Measurements from ENCODE around the gene NCEH1.
"Not testable (repeated sequence)": the region's sequence is repeated elsewhere in the genome, so short reads cannot be mapped to it uniquely, and the experiment has no call there.

The NCEH1 gene

DNA sequence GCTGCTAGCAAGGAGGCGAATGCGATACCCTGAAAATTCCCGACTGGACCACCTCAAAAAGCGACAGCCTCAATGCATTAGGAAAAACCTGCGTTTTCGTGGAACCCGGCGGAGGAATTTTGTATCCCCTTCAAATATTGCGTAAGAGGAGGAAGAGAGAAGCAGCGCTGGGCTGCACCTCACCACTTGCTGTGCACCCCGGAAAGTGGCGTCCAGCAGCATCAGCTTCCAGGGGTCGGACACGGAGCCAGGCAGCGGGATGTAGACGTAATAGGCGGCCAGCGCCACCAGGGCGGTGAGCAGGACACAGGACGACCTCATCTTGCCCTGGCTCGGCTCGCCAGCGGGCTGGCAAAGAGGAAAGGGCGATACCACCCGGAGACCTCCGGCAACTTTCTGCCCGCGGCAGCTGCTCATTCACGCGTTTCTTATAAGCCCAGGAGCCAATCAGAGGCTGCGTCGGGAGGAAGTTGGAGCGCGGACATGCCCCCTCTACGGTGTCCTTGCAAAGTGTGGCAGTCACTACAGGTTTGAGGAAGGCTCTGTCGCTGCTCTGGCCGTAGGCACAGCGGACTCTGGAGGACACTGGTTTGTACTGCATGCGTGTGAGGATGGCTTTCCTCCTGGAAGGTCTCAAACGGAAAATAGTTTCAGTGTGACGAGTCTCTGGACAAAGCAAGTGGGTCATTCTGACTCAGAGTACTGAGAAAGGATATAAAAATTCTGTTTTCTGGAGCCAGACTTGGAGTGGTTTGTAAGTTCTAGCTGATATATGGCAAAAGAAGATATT is at the start of gene NCEH1:
Gene NCEH1, minus strand, starts transcription at position 404 of the 790 bp plus-strand sequence. Its CDS starts 83 bp downstream, at position 321.
- DNase-seq (ENCODE audit: low read depth): peak; percentile 97
- TF ChIP-seq, protein P1, sequence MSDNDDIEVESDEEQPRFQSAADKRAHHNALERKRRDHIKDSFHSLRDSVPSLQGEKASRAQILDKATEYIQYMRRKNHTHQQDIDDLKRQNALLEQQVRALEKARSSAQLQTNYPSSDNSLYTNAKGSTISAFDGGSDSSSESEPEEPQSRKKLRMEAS (IDR thresholded peaks at IDR 0.05; ENCODE audit: low read depth, low read length): peak; percentile 82
- TF ChIP-seq POLR2A (IDR thresholded peaks at IDR 0.05; ENCODE audit: extremely low read depth, insufficient read length): peak; percentile 82
- peak; percentile 89 for TF ChIP-seq CTCF (IDR thresholded peaks at IDR 0.05; ENCODE audit: low read depth, low read length)
- peak; percentile 84; the same call in 1 of the 2 replicates for TF ChIP-seq MYC (IDR thresholded peaks at IDR 0.05; ENCODE audit: low read depth, low read length)
- peak within 1 kb of the TSS; percentile 98 for H3K4me3 ChIP-seq (ENCODE audit: low read depth, low read length)

DNA sequence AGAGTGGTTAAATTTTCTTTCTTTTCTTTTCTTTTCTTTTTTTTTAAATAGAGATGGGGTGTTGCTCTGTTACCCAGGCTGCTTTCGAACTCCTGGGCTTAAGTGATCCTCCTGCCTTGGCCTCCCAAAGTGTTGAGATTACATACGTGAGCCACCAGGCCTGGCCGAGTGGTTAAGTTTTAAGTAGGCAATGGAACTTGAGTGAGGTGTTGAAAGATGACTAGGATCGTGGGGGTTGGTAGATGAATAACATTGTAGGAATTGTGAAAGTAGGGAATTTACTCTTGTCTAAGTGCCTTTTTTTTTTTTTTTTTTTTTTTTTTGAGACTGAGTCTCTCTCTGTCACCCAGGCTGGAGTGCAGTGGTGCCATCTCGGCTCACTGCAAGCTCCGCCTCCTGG is 49.5 kb upstream of the NCEH1 start:
- not testable (repeated sequence) for DNase-seq (ENCODE audit: low read depth); H3K4me3 ChIP-seq (ENCODE audit: low read depth, low read length)

DNA sequence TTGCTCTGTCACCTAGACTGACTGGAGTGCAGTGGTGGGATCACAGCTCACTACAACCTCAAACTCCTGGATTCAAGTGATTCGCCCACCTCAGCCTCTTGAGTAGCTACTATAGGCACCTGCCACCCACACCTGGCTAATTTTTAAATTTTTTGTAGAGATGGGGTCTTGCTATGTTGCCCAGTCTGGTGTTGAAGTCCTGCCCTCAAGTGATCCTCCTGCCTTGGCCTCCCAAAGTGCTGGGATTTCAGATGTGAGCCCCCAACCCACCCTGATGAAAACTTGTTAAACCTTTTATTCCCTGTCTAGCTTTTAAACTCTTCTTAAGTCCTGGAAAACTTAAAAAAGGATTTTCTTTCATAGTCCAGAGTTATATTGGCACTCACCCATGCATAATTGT is 42.3 kb upstream of the NCEH1 start:
- H3K4me3 ChIP-seq (ENCODE audit: low read depth, low read length): peak overlapping the region; percentile 17
- TF ChIP-seq CTCF (IDR thresholded peaks at IDR 0.05; ENCODE audit: low read depth, low read length): no peak
- no peak for DNase-seq (ENCODE audit: low read depth)

- TF ChIP-seq POLR2A (IDR thresholded peaks at IDR 0.05; ENCODE audit: extremely low read depth, insufficient read length): no peak
- TF ChIP-seq MYC (IDR thresholded peaks at IDR 0.05; ENCODE audit: low read depth, low read length): no peak
- TF ChIP-seq, protein P1 (IDR thresholded peaks at IDR 0.05; ENCODE audit: low read depth, low read length): no peak
- TF ChIP-seq CTCF (IDR thresholded peaks at IDR 0.05; ENCODE audit: low read depth, low read length): no peak
- DNase-seq (ENCODE audit: low read depth): no peak
- H3K4me3 ChIP-seq (ENCODE audit: low read depth, low read length): peak overlapping the region; percentile 46
Observed at GRCh38 chr3:172752651-172753050, 41.8 kb upstream of the NCEH1 start.

- peak; percentile 69 for DNase-seq (ENCODE audit: low read depth)
Observed at GRCh38 chr3:172751175-172751704, 40.4 kb upstream of the NCEH1 start.

More at GRCh38 chr3:172751175-172751704, 40.4 kb upstream of the NCEH1 start:
- peak overlapping the region; percentile 96 for H3K4me3 ChIP-seq (ENCODE audit: low read depth, low read length)
- TF ChIP-seq, protein P1 (IDR thresholded peaks at IDR 0.05; ENCODE audit: low read depth, low read length): no peak
- TF ChIP-seq MYC (IDR thresholded peaks at IDR 0.05; ENCODE audit: low read depth, low read length) (no peak), CTCF (IDR thresholded peaks at IDR 0.05; ENCODE audit: low read depth, low read length) (no peak), POLR2A (IDR thresholded peaks at IDR 0.05; ENCODE audit: extremely low read depth, insufficient read length) (no peak)
